Urinary bladder (tissue), 4 donors: ENCODE results near the gene CTPS2. TPM values are rescaled to one million over a fixed set of nuclear protein-coding genes. Genes with fewer than 3 reads are reported as not detected.

Experiments used
- DNase-seq: peaks from one replicate; pipeline ENCODE4 v3.0.0-alpha.2; 2015; ENCODE audit errors: extremely low spot score
- H3K27ac ChIP-seq: one replicate; pipeline ENCODE4 v1.5.1; 2013; ENCODE audit warnings: low read depth, mild to moderate bottlenecking, moderate library complexity
- H3K36me3 ChIP-seq: one replicate; pipeline ENCODE4 v1.6.1; 2013; ENCODE audit warnings: mild to moderate bottlenecking, moderate library complexity; ENCODE audit not compliant: insufficient read depth
- H3K4me1 ChIP-seq: one replicate; pipeline ENCODE4 v1.6.1; 2013; ENCODE audit warnings: mild to moderate bottlenecking, moderate library complexity; ENCODE audit not compliant: insufficient read depth
- H3K4me3 ChIP-seq: one replicate; pipeline ENCODE4 v1.5.1; 2013; ENCODE audit warnings: low read depth, low read length
- WGBS: extraction: QIAGEN DNeasy Blood & Tissue Kit; methylation state at CpG from one replicate; pipeline ENCODE4 v1.1.7; 2013; 5-methylcytosine and 5-hydroxymethylcytosine counted together
- polyA plus RNA-seq: library from polyadenylated mRNA; stranded (reverse); fragments of 200-250 nt; gene quantifications from one replicate; pipeline ENCODE4 v1.2.3, GENCODE V29; 2013
- total RNA-seq: library from RNA; depleted of rRNA; stranded (reverse); fragments of >200 nt; gene quantifications from one replicate; pipeline ENCODE4 v1.2.3, GENCODE V29; 2014
- donor health status: healthy with polysubstance abuse.
- donor health status: healthy.

The CTPS2 gene
- total and polyA plus RNA-seq, 2 donors: 9.9 to 38.8 TPM

GRCh38 chrX:16702700-16703599 lies 9.5 kb downstream of the CTPS2 start:
- 91% methylated on average over 15 of the region's 15 CpGs for WGBS
- no peak for DNase-seq
- H3K4me3 ChIP-seq: no peak overlapping the region
- H3K4me1 ChIP-seq: no peaks in the 10 kb centered on the region
- no peak overlapping the region for H3K27ac ChIP-seq
- H3K36me3 ChIP-seq: no peaks in the 10 kb centered on the region

DNA sequence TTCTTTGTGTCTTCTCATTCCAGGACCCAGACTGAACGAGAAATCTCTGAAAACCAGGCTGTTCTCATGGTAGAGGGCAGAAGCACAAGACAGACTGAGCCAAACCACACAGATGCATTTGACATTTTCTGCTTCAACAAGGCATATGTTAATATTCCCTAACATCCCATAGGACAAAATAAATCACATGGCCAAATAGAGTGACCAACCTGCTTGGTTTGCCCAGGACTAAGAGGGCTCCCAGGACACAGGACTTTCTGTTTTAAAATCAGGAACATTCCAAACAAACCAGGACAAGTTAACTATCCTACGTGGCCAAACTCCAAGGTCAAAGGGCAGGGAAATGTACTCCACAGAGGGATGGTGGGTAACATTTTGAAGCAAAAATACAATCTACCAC lies 11.7 kb downstream of the CTPS2 start:
- 82% methylated on average over 2 of the region's 2 CpGs for WGBS
- H3K4me1 ChIP-seq: no peaks in the 10 kb centered on the region
- H3K4me3 ChIP-seq: no peak overlapping the region
- H3K27ac ChIP-seq: no peak overlapping the region
- no peak for DNase-seq
- H3K36me3 ChIP-seq: no peaks in the 10 kb centered on the region

DNA sequence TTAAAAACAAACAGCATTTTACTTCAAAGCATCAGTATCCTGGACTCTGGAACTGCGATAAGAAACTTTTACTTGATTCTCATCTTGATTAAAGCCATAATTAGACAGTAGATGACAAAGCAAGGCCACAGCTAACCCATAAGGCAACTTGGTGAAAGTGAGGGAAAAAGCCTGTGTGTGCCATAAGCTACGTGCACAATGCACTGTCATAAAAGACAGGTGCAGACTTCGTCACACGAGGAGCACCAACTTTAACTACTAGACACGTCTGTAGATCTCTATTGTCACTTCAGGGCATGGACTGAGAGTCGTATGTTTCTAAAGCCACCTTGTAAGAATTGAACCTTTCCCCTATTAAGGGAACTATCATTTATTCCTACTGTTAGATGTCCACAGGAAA lies 13.1 kb downstream of the CTPS2 start:
- Histone ChIP-seq H3K4me1 (no peaks in the 10 kb centered on the region), H3K36me3 (no peaks in the 10 kb centered on the region), H3K27ac (no peak overlapping the region), H3K4me3 (no peak overlapping the region)
- WGBS: 89% methylated on average over 6 of the region's 6 CpGs
- DNase-seq: no peak

DNA sequence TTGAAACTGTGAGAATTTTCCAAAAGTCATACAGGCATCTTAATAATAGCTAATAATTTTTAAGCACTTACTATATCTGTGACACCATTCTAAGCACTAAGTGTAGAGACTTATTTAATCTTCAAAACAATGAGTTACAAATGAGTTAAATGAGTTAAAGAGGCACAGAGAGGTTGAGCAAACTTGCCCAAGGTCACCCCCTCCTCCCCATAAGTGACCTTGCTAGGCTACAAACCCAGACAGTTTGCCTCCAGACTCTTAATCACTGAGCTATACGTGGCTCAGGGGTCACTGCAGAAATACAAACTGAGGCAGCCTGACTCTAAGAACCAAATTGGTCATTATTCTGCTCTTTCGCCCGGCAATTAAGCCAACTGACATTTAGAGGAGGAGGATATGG lies 15.5 kb downstream of the CTPS2 start:
- DNase-seq: no peak
- no peak overlapping the region for H3K4me3 ChIP-seq
- H3K36me3 ChIP-seq: no peaks in the 10 kb centered on the region
- H3K4me1 ChIP-seq: no peaks in the 10 kb centered on the region
- H3K27ac ChIP-seq: no peak overlapping the region
- 79% methylated on average over 3 of the region's 3 CpGs for WGBS

- no peaks in the 10 kb centered on the region for H3K36me3 ChIP-seq
- no peak for DNase-seq
- no peaks in the 10 kb centered on the region for H3K4me1 ChIP-seq
- 46% methylated on average over 10 of the region's 10 CpGs for WGBS
- no peak overlapping the region for H3K4me3 ChIP-seq
- H3K27ac ChIP-seq: no peak overlapping the region
Measured at GRCh38 chrX:16695079-16695676, 17.3 kb downstream of the CTPS2 start.

DNA sequence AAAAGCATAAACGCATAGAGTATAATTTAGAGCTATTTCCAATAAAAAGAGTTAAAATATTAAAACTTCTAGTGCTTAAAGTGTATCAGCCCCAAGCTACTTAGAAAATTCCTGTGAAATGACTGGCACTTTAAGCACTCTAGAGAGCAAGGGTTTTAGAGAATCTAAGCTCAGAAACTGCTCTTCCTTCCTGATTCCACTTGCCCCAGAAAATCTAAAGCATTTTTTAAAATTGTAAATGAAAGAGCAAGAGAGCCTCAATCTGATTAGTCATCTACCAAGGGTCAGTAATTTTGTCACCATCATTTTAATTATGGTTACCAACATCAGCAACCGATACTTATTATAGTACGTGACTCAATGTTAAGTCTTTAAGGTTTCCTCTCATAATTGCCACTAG lies 25.0 kb downstream of the CTPS2 start:
- Histone ChIP-seq H3K27ac (no peak overlapping the region), H3K4me1 (no peaks in the 10 kb centered on the region), H3K36me3 (no peaks in the 10 kb centered on the region), H3K4me3 (no peak overlapping the region)
- WGBS: 97% methylated on average over 3 of the region's 3 CpGs
- DNase-seq: no peak

DNA sequence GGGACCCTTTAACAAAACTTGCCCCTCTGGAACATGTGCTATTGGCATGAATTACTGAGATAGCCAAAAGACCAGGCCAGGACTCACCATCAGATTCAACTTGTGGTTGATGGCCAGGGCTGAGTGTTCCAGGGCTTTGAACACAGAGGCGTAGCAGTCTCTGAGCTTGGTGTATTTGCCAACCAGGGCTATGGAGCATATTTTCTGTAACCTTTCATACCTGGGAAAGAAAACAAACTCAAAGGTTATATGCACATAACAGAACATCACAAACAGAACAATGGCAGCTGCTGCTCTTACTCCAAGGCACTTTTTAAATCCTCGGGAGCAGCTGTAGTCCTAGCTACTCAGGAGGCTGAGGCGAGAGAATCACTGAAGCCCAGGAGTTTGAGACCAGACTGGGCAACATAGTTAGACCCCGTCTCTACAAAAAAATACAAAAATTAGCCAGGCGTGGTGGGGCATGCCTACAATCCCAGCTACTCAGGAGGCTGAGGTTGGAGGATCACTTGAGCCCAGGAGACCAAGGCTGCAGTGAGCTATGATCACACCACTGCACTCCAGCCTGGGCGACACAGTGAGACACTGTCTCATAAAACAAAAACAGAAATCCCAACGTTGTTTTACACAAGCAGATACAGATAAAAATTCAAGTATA lies 29.3 kb downstream of the CTPS2 start:
- no peaks in the 10 kb centered on the region for H3K36me3 ChIP-seq
- H3K27ac ChIP-seq: no peak overlapping the region
- WGBS: 92% methylated on average over 7 of the region's 7 CpGs
- no peak for DNase-seq
- H3K4me1 ChIP-seq: no peaks in the 10 kb centered on the region
- no peak overlapping the region for H3K4me3 ChIP-seq

- no peak overlapping the region for H3K27ac ChIP-seq
- H3K36me3 ChIP-seq: no peaks in the 10 kb centered on the region
- WGBS: 82% methylated on average over 11 of the region's 11 CpGs
- DNase-seq: no peak
- H3K4me1 ChIP-seq: no peaks in the 10 kb centered on the region
- H3K4me3 ChIP-seq: no peak overlapping the region
Measured at GRCh38 chrX:16678689-16679088, 33.8 kb downstream of the CTPS2 start.

DNA sequence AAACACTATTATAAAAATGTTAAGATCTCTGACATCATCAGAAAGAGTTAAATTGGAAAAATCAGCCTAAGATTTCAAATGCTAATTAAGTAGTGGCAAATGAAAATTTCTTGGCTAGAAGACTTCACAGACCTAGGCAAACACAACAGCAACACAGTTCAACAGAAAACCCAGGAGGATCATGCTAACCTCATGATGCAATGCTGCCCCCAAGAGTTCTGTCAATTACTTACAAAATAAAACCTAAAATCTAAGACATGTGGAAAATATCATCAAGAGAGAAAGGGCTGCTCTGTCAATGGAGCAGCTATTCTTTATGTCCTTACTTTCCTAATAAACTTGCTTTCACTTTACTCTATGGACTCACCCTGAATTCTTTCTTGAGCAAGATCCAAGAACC lies 41.5 kb downstream of the CTPS2 start:
- Histone ChIP-seq H3K4me1 (no peaks in the 10 kb centered on the region), H3K4me3 (no peak overlapping the region), H3K36me3 (peaks cover 2% of the 10 kb centered on the region), H3K27ac (no peak overlapping the region)
- no peak for DNase-seq

DNA sequence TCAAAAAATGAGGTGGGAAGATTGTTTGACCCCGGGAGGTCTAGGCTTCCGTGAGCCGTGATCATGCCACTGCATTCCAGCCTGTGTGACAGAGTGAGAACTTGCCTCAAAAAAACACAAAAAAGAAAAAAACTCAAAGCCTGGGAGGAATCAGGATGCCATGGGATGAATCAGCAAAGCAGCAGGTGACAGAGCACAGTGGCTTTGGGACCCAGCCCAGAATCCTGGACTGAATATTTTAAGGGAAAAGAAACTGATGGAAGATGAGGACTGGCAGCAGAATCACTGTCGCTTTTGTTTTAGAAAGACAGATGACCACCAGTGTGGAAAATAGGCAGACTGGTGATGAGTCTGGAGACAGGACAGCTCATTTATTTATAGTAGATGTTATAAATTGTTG lies 45.9 kb downstream of the CTPS2 start:
- no peaks in the 10 kb centered on the region for H3K4me1 ChIP-seq
- H3K27ac ChIP-seq: no peak overlapping the region
- no peak overlapping the region for H3K4me3 ChIP-seq
- WGBS: 86% methylated on average over 4 of the region's 4 CpGs
- no peak for DNase-seq
- H3K36me3 ChIP-seq: peaks cover 2% of the 10 kb centered on the region

DNA sequence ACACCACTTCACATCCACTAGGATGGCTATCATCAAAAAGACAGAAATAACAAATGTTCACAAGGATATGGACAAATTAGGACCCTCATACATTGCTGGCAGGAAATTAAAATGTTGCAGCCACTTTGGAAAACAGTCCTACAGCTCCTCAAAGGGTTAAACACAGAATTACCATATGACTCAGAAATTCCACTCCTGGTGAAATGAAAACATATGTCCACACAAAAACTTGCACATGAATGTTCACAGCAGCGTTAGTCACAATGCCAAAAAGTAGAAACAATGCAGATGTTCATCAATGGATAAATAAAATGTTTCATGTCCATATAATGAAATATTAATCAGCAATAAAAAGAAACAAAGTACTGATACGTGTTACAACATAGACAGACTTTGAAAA lies 47.4 kb downstream of the CTPS2 start:
- WGBS: 37% methylated on average over 2 of the region's 2 CpGs
- Histone ChIP-seq H3K27ac (no peak overlapping the region), H3K4me1 (no peaks in the 10 kb centered on the region), H3K36me3 (no peaks in the 10 kb centered on the region), H3K4me3 (no peak overlapping the region)
- DNase-seq: no peak

- Histone ChIP-seq H3K27ac (no peak overlapping the region), H3K4me3 (no peak overlapping the region)
- WGBS: 77% methylated on average over 2 of the region's 2 CpGs
Measured at GRCh38 chrX:16664626-16665025, 47.8 kb downstream of the CTPS2 start.

DNA sequence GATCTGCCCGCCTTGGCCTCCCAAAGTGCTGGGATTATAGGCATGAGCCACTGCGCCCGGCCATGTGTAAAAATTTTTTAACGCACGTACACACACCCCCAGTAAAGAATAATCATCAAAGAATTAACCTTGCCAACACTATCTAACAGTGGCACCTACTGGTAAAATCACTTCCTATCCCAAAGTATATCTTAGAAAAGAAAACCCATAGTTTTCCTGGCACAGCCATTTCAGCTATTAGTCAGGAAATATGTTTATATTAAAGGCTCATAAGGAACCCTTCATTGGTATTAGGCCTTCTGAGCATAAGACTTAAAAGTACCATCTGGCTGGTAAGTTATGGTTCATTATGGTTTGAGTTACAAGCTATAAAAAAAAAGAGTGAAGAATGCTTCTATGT lies 48.4 kb downstream of the CTPS2 start:
- no peak overlapping the region for H3K4me3 ChIP-seq
- DNase-seq: no peak
- H3K27ac ChIP-seq: no peak overlapping the region
- no peaks in the 10 kb centered on the region for H3K4me1 ChIP-seq
- H3K36me3 ChIP-seq: no peaks in the 10 kb centered on the region
- 82% methylated on average over 5 of the region's 5 CpGs for WGBS

More at GRCh38 chrX:16664626-16665025, 47.8 kb downstream of the CTPS2 start:
- H3K36me3 ChIP-seq: no peaks in the 10 kb centered on the region
- H3K4me1 ChIP-seq: no peaks in the 10 kb centered on the region
- no peak for DNase-seq

GRCh38 chrX:16662402-16662801 lies 50.1 kb downstream of the CTPS2 start:
- DNase-seq: no peak
- H3K4me1 ChIP-seq: no peaks in the 10 kb centered on the region
- no peak overlapping the region for H3K4me3 ChIP-seq
- no peaks in the 10 kb centered on the region for H3K36me3 ChIP-seq
- 86% methylated on average over 2 of the region's 2 CpGs for WGBS
- no peak overlapping the region for H3K27ac ChIP-seq
